ENCODE results near the gene MRPS7.

Gene MRPS7

DNA sequence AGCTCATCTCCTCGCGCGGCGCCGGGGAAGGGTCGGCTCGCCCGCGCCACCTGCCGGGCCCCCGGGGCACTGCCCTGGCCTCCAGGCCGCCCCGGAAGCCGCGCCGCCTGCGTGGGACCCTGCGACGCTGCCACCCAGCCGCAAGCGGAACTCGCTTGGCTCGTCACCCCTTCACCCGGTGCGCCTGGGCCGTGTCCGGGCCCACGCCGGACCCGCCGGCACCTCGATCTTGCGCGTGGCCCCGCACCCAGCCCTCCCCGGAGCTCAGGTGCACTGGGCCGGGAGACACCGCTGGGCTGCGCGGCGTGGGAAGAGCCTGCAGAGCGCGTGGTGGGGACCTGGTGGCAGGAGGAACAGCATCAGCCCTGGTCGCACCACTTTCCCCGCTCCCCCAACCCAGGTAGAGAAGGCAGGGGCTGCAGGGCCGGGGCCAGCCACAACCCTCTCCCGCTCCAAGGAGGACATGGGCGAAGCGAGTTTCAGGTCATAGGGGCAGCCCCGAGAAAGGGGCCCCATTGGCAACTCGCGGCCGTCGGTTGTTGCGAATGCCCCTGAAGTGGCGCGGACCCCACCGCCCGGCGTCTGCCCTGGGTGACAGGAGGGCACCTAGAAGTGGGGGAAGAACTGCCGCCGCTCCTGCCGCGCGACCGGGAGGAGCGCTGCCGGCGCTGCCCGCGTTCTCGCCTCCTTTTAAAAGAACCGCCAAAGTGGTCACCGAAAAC, 9.7 kb downstream of the MRPS7 start (continued):
- TF ChIP-seq ZNF184 (tag by site-specific recombination; IDR thresholded peaks at IDR 0.05) (no peak), SP2 (tag by site-specific recombination; IDR thresholded peaks at IDR 0.05) (no peak), ZNF24 (tag by site-specific recombination; IDR thresholded peaks at IDR 0.05) (no peak), ZBTB17 (tag by site-specific recombination; IDR thresholded peaks at IDR 0.05) (no peak), ZNF266 (tag by site-specific recombination; IDR thresholded peaks at IDR 0.05; ENCODE audit: low read depth) (no peak), KLF7 (tag by site-specific recombination; IDR thresholded peaks at IDR 0.05; ENCODE audit: borderline replicate concordance) (no peak), ZNF549 (tag by site-specific recombination; IDR thresholded peaks at IDR 0.05) (no peak), ZNF701 (tag by site-specific recombination; IDR thresholded peaks at IDR 0.05) (no peak), ZBTB21 (tag by site-specific recombination; IDR thresholded peaks at IDR 0.05) (no peak), ZNF768 (tag by site-specific recombination; IDR thresholded peaks at IDR 0.05) (no peak), SALL2 (tag by site-specific recombination; IDR thresholded peaks at IDR 0.05; ENCODE audit: borderline replicate concordance) (no peak), ZNF623 (tag by site-specific recombination; IDR thresholded peaks at IDR 0.05) (no peak), ZNF404 (tag by site-specific recombination; IDR thresholded peaks at IDR 0.05) (no peak), ZNF302 (tag by site-specific recombination; IDR thresholded peaks at IDR 0.05; ENCODE audit: low read depth) (no peak), ZNF473 (tag by site-specific recombination; IDR thresholded peaks at IDR 0.05) (no peak), GFI1B (tag by site-specific recombination; IDR thresholded peaks at IDR 0.05) (no peak), ZNF2 (tag by site-specific recombination; IDR thresholded peaks at IDR 0.05) (no peak; the same call in 1 of the 2 replicates), ZNF530 (tag by site-specific recombination; IDR thresholded peaks at IDR 0.05; ENCODE audit: low read depth) (no peak), ZNF248 (tag by site-specific recombination; IDR thresholded peaks at IDR 0.05) (no peak), IKZF3 (tag by site-specific recombination; IDR thresholded peaks at IDR 0.05) (no peak; the same call in 1 of the 2 replicates)
- TF ChIP-seq, protein P1, sequence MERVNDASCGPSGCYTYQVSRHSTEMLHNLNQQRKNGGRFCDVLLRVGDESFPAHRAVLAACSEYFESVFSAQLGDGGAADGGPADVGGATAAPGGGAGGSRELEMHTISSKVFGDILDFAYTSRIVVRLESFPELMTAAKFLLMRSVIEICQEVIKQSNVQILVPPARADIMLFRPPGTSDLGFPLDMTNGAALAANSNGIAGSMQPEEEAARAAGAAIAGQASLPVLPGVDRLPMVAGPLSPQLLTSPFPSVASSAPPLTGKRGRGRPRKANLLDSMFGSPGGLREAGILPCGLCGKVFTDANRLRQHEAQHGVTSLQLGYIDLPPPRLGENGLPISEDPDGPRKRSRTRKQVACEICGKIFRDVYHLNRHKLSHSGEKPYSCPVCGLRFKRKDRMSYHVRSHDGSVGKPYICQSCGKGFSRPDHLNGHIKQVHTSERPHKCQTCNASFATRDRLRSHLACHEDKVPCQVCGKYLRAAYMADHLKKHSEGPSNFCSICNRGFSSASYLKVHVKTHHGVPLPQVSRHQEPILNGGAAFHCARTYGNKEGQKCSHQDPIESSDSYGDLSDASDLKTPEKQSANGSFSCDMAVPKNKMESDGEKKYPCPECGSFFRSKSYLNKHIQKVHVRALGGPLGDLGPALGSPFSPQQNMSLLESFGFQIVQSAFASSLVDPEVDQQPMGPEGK (tag by site-specific recombination; IDR thresholded peaks at IDR 0.05): peak; percentile 66
- TF ChIP-seq, protein P2, sequence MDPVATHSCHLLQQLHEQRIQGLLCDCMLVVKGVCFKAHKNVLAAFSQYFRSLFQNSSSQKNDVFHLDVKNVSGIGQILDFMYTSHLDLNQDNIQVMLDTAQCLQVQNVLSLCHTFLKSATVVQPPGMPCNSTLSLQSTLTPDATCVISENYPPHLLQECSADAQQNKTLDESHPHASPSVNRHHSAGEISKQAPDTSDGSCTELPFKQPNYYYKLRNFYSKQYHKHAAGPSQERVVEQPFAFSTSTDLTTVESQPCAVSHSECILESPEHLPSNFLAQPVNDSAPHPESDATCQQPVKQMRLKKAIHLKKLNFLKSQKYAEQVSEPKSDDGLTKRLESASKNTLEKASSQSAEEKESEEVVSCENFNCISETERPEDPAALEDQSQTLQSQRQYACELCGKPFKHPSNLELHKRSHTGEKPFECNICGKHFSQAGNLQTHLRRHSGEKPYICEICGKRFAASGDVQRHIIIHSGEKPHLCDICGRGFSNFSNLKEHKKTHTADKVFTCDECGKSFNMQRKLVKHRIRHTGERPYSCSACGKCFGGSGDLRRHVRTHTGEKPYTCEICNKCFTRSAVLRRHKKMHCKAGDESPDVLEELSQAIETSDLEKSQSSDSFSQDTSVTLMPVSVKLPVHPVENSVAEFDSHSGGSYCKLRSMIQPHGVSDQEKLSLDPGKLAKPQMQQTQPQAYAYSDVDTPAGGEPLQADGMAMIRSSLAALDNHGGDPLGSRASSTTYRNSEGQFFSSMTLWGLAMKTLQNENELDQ (tag by site-specific recombination; IDR thresholded peaks at IDR 0.05; ENCODE audit: low read depth): no peak
- TF ChIP-seq, protein P3, sequence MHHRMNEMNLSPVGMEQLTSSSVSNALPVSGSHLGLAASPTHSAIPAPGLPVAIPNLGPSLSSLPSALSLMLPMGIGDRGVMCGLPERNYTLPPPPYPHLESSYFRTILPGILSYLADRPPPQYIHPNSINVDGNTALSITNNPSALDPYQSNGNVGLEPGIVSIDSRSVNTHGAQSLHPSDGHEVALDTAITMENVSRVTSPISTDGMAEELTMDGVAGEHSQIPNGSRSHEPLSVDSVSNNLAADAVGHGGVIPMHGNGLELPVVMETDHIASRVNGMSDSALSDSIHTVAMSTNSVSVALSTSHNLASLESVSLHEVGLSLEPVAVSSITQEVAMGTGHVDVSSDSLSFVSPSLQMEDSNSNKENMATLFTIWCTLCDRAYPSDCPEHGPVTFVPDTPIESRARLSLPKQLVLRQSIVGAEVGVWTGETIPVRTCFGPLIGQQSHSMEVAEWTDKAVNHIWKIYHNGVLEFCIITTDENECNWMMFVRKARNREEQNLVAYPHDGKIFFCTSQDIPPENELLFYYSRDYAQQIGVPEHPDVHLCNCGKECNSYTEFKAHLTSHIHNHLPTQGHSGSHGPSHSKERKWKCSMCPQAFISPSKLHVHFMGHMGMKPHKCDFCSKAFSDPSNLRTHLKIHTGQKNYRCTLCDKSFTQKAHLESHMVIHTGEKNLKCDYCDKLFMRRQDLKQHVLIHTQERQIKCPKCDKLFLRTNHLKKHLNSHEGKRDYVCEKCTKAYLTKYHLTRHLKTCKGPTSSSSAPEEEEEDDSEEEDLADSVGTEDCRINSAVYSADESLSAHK (tag by site-specific recombination; IDR thresholded peaks at IDR 0.05): no peak
- TF ChIP-seq, protein P4, sequence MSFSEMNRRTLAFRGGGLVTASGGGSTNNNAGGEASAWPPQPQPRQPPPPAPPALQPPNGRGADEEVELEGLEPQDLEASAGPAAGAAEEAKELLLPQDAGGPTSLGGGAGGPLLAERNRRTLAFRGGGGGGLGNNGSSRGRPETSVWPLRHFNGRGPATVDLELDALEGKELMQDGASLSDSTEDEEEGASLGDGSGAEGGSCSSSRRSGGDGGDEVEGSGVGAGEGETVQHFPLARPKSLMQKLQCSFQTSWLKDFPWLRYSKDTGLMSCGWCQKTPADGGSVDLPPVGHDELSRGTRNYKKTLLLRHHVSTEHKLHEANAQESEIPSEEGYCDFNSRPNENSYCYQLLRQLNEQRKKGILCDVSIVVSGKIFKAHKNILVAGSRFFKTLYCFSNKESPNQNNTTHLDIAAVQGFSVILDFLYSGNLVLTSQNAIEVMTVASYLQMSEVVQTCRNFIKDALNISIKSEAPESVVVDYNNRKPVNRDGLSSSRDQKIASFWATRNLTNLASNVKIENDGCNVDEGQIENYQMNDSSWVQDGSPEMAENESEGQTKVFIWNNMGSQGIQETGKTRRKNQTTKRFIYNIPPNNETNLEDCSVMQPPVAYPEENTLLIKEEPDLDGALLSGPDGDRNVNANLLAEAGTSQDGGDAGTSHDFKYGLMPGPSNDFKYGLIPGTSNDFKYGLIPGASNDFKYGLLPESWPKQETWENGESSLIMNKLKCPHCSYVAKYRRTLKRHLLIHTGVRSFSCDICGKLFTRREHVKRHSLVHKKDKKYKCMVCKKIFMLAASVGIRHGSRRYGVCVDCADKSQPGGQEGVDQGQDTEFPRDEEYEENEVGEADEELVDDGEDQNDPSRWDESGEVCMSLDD (tag by site-specific recombination; IDR thresholded peaks at IDR 0.05): no peak
- TF ChIP-seq, protein P5, sequence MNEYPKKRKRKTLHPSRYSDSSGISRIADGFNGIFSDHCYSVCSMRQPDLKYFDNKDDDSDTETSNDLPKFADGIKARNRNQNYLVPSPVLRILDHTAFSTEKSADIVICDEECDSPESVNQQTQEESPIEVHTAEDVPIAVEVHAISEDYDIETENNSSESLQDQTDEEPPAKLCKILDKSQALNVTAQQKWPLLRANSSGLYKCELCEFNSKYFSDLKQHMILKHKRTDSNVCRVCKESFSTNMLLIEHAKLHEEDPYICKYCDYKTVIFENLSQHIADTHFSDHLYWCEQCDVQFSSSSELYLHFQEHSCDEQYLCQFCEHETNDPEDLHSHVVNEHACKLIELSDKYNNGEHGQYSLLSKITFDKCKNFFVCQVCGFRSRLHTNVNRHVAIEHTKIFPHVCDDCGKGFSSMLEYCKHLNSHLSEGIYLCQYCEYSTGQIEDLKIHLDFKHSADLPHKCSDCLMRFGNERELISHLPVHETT (tag by site-specific recombination; IDR thresholded peaks at IDR 0.05): no peak

All from HEK293 (cell line).